Tibial nerve (tissue), 4 donors: ENCODE measurements around the gene KCNN4.

Experiments
- CTCF ChIP-seq, 5 experiments: fragments of 200-600 bp in 3 of 5; fragments of 450-650 bp in 2 of 5; sonication (generic) in 3 of 5; IDR thresholded peaks; one replicate each; pipeline ENCODE4 v1.5.1; 2016 to 2019; ENCODE audit warnings: antibody characterized with exemption in 5 of 5, mild to moderate bottlenecking in 3 of 5, moderate library complexity in 2 of 5
- EP300 ChIP-seq, 2 donors: sonication (generic); formaldehyde crosslinking; IDR thresholded peaks; one replicate each; pipeline ENCODE4 v1.6.1; 2017; ENCODE audit warnings: antibody characterized with exemption in 2 of 2, mild to moderate bottlenecking in 1 of 2
- POLR2A ChIP-seq, 2 donors: fragments of 450-650 bp; IDR thresholded peaks; one replicate each; pipeline ENCODE4 v1.6.1; 2017; ENCODE audit warnings: antibody characterized with exemption in 2 of 2, mild to moderate bottlenecking in 2 of 2, moderate library complexity in 2 of 2

GRCh38 chr19:43729919-43730318 is 50.9 kb downstream of the KCNN4 start:
- TF ChIP-seq CTCF (IDR thresholded peaks at IDR 0.05) = no peak
- TF ChIP-seq EP300 (IDR thresholded peaks at IDR 0.05) = no peak
- no peak for TF ChIP-seq POLR2A (IDR thresholded peaks at IDR 0.05)
